H1 (cell line): ENCODE measurements around the gene PODN. TPM values are rescaled to one million over a fixed set of nuclear protein-coding genes. Genes with fewer than 3 reads are reported as not detected.

Experiments used
- CBX5 ChIP-seq: fragments of 300-800, 300-1000 bp; sonication (generic); IDR thresholded peaks from 2 replicates; pipeline ENCODE4 v1.7.1; 2016; ENCODE audit warnings: antibody characterized with exemption, low read length, low read depth
- EZH2 ChIP-seq: fragments of 200-600 bp; sonication (generic); IDR thresholded peaks from 2 replicates; pipeline ENCODE4 v1.7.1; 2012; ENCODE audit warnings: low read depth, mild to moderate bottlenecking, moderate library complexity, low read length, inconsistent platforms; ENCODE audit not compliant: severe bottlenecking
- NANOG ChIP-seq: IDR thresholded peaks from 2 replicates; pipeline ENCODE4 v1.6.1; 2011; ENCODE audit warnings: low read length, low read depth, mild to moderate bottlenecking, inconsistent platforms; ENCODE audit not compliant: insufficient read depth, poor library complexity, severe bottlenecking
- RNF2 ChIP-seq: fragments of 200-900, 300-1000 bp; sonication (generic); IDR thresholded peaks from 2 replicates; pipeline ENCODE4 v1.7.1; 2016; ENCODE audit warnings: borderline replicate concordance, low read depth, mild to moderate bottlenecking, antibody characterized with exemption, low read length; ENCODE audit not compliant: poor library complexity, severe bottlenecking; ENCODE audit errors: missing control alignments
- SIN3A ChIP-seq, 2 experiments: IDR thresholded peaks in 1 of 2; conservative IDR thresholded peaks in 1 of 2; 2 replicates each; pipeline ENCODE4 v1.6.1; 2011 to 2012; ENCODE audit warnings: low read length in 2 of 2, improper control_type of control experiment in 1 of 2, low read depth in 1 of 2, mild to moderate bottlenecking in 1 of 2
- TAF7 ChIP-seq: optimal IDR thresholded peaks from 2 replicates; pipeline ENCODE3; 2011; ENCODE audit warnings: low read depth, mild to moderate bottlenecking, inconsistent platforms, low read length, moderate library complexity, borderline replicate concordance
- polyA plus RNA-seq, 7 experiments: library from polyadenylated mRNA; depleted of rRNA in 3 of 7; stranded (reverse) in 5 of 7; unstranded in 2 of 7; fragments of >200 nt in 5 of 7; fragments of 200-250 nt in 2 of 7; gene quantifications; 1 replicate in 5 of 7; 2 replicates in 1 of 7; 4 replicates in 1 of 7; pipeline versions ENCODE4 v1.2.1 to v1.2.3, GENCODE V29; 2011 to 2013; ENCODE audit warnings: missing spikeins in 2 of 7, mixed read lengths in 2 of 7
- total RNA-seq: library from RNA; stranded (reverse); fragmentation: NEBNext Ultra II Directional; extraction: Animal tissue kit (Norgen Biotek cat#: 25700); gene quantifications from 2 replicates; pipeline ENCODE4 v1.2.1, GENCODE V29; 2021

The PODN gene
- total and polyA plus RNA-seq, 2 of the 8 experiments (the other 6 are each of a cell fraction or from before 2014, with no cell fraction given), result 0.11 to 0.17 TPM

GRCh38 chr1:53025769-53026112, 36.3 kb upstream of the PODN start (continued):
- TF ChIP-seq TAF7 (no peak), CBX5 (no peak), SIN3A (conservative IDR thresholded peaks at IDR 0.05 in 1 of 2, IDR thresholded peaks at IDR 0.05 in 1 of 2; ENCODE audit: low read depth in 1 of 2, low read length in 2 of 2) (no peak), RNF2 (no peak), NANOG (no peak), EZH2 (no peak)
- TF ChIP-seq, all 59 proteins: peak for 0
